Common myeloid progenitor, CD34-positive (primary cell): ENCODE measurements around the gene ETNK1.
A peak's percentile ranks its signal among the peaks of the same experiment; 100 is the strongest.
"Not testable (repeated sequence)": the region's sequence is repeated elsewhere in the genome, so short reads cannot be mapped to it uniquely, and the experiment has no call there.

Source experiments
- CTCF ChIA-PET: fragments of 350-600 bp; sonication (Branson Sonifier 250); formaldehyde crosslinking; loops from one replicate; lab custom pipeline; 2021; ENCODE audit warnings: antibody characterized with exemption; lab: Charles Lee
- POLR2A ChIA-PET: fragments of 350-600 bp; sonication (Branson Sonifier 250); formaldehyde crosslinking; loops from one replicate; lab custom pipeline; 2021; ENCODE audit warnings: antibody characterized with exemption; lab: Charles Lee
- DNase-seq, 3 donors: peaks; one replicate each; pipeline versions ENCODE4 v3.0.0 to v3.0.0-alpha.2; 2013
- H3K27ac ChIP-seq, 2 experiments: 1 replicate in 1 of 2; 2 replicates in 1 of 2; pipeline ENCODE4 v1.7.0; 2013; ENCODE audit warnings: inconsistent platforms in 2 of 2, low read length in 2 of 2, mild to moderate bottlenecking in 2 of 2, low read depth in 1 of 2, moderate library complexity in 1 of 2; ENCODE audit not compliant: severe bottlenecking in 2 of 2, insufficient read depth in 1 of 2, poor library complexity in 1 of 2
- H3K27me3 ChIP-seq, 5 experiments: replicated peaks in 2 of 5; 1 replicate in 3 of 5; 2 replicates in 2 of 5; pipeline versions ENCODE4 v1.6.1 to v1.7.0; 2013; ENCODE audit warnings: low read length in 4 of 5, mild to moderate bottlenecking in 2 of 5, moderate library complexity in 2 of 5, inconsistent platforms in 1 of 5; ENCODE audit not compliant: insufficient read depth in 5 of 5, control insufficient read depth in 4 of 5
- H3K36me3 ChIP-seq, 4 experiments: 1 replicate in 2 of 4; 2 replicates in 2 of 4; pipeline versions ENCODE4 v1.6.1 to v1.7.0; 2013; ENCODE audit warnings: low read length in 3 of 4, control low read depth in 1 of 4, mild to moderate bottlenecking in 1 of 4; ENCODE audit not compliant: control insufficient read depth in 4 of 4, insufficient read depth in 4 of 4
- H3K4me1 ChIP-seq, 4 experiments: 1 replicate in 3 of 4; 2 replicates in 1 of 4; pipeline versions ENCODE4 v1.6.1 to v1.7.1; 2013; ENCODE audit warnings: low read length in 3 of 4, mild to moderate bottlenecking in 3 of 4, control low read depth in 1 of 4, inconsistent platforms in 1 of 4, moderate library complexity in 1 of 4; ENCODE audit not compliant: control insufficient read depth in 4 of 4, insufficient read depth in 4 of 4; ENCODE audit errors: control extremely low read depth in 1 of 4
- H3K4me3 ChIP-seq, 7 experiments: 1 replicate in 4 of 7; 2 replicates in 3 of 7; pipeline versions ENCODE4 v1.5.1 to v1.7.0; 2013; ENCODE audit warnings: mild to moderate bottlenecking in 7 of 7, low read length in 6 of 7, moderate library complexity in 6 of 7, inconsistent platforms in 2 of 7, low read depth in 2 of 7, control low read depth in 1 of 7; ENCODE audit not compliant: insufficient read depth in 4 of 7, control insufficient read depth in 1 of 7; ENCODE audit errors: extremely low read depth in 1 of 7
- H3K9me3 ChIP-seq, 5 experiments: 1 replicate in 4 of 5; 2 replicates in 1 of 5; pipeline versions ENCODE4 v1.6.1 to v1.7.1; 2013; ENCODE audit warnings: low read length in 4 of 5, mild to moderate bottlenecking in 2 of 5, inconsistent platforms in 1 of 5, low read depth in 1 of 5, moderate library complexity in 1 of 5; ENCODE audit not compliant: control insufficient read depth in 4 of 5, insufficient read depth in 2 of 5; ENCODE audit errors: control extremely low read depth in 1 of 5
- WGBS: methylation state at CpG from one replicate; pipeline ENCODE4 v1.1.5; 2013; ENCODE audit not compliant: insufficient coverage; 5-methylcytosine and 5-hydroxymethylcytosine counted together

Gene ETNK1

GRCh38 chr12:22593864-22594263, 31.1 kb upstream of the ETNK1 start:
- no peaks in the 10 kb centered on the region for H3K27me3 ChIP-seq
- no peaks in the 10 kb centered on the region for H3K36me3 ChIP-seq
- no peaks in the 10 kb centered on the region for H3K9me3 ChIP-seq
- H3K4me1 ChIP-seq = no peaks in the 10 kb centered on the region
- no peak overlapping the region for H3K27ac ChIP-seq
- ChIA-PET CTCF (interaction anchor here (1.5 kb wide), 1 partner anchor 13 kb away, joined by 3 read pairs; no protein-coding TSS in a partner anchor), POLR2A (no interaction called here)
- DNase-seq = no peak
- no peak overlapping the region for H3K4me3 ChIP-seq

GRCh38 chr12:22597539-22597938, 27.4 kb upstream of the ETNK1 start:
- 100% methylated on average over 2 of the region's 6 CpGs for WGBS
- H3K27me3 ChIP-seq, DNase-seq, H3K9me3 ChIP-seq, H3K27ac ChIP-seq, POLR2A ChIA-PET, H3K36me3 ChIP-seq, CTCF ChIA-PET, H3K4me1 ChIP-seq, H3K4me3 ChIP-seq: not testable (repeated sequence)

GRCh38 chr12:22598141-22598762, 26.7 kb upstream of the ETNK1 start:
- ChIA-PET CTCF (no interaction called here), POLR2A (interaction anchor here (0.5 kb wide), 1 partner anchor 17 kb away, joined by 7 read pairs; no protein-coding TSS in a partner anchor)
- Histone ChIP-seq H3K36me3 (no peaks in the 10 kb centered on the region), H3K27ac (no peak overlapping the region), H3K27me3 (no peaks in the 10 kb centered on the region), H3K4me1 (no peaks in the 10 kb centered on the region), H3K9me3 (peaks cover 0 to 6% (median 4%) of the 10 kb centered on the region in 5 experiments), H3K4me3 (no peak overlapping the region)
- WGBS = 85% methylated on average over 2 of the region's 2 CpGs
- no peak for DNase-seq

GRCh38 chr12:22598763-22599161, 26.2 kb upstream of the ETNK1 start:
- Histone ChIP-seq H3K27me3 (no peaks in the 10 kb centered on the region), H3K9me3 (peaks cover 0 to 6% (median 4%) of the 10 kb centered on the region in 5 experiments), H3K4me3 (no peak overlapping the region), H3K36me3 (no peaks in the 10 kb centered on the region), H3K4me1 (no peaks in the 10 kb centered on the region), H3K27ac (no peak overlapping the region)
- CTCF ChIA-PET = no interaction called here
- WGBS = 90% methylated on average over 2 of the region's 4 CpGs
- POLR2A ChIA-PET = no interaction called here
- no peak for DNase-seq

GRCh38 chr12:22600181-22600580, 24.8 kb upstream of the ETNK1 start:
- H3K27ac ChIP-seq = no peak overlapping the region
- POLR2A ChIA-PET = no interaction called here
- no peak for DNase-seq
- CTCF ChIA-PET = no interaction called here
- H3K9me3 ChIP-seq = peaks cover 0 to 6% (median 4%) of the 10 kb centered on the region in 5 experiments
- no peaks in the 10 kb centered on the region for H3K36me3 ChIP-seq
- H3K4me1 ChIP-seq = no peaks in the 10 kb centered on the region
- H3K27me3 ChIP-seq = no peaks in the 10 kb centered on the region
- H3K4me3 ChIP-seq = no peak overlapping the region
- WGBS = 100% methylated on average over 1 of the region's 4 CpGs

GRCh38 chr12:22609501-22609900, 15.5 kb upstream of the ETNK1 start:
- Histone ChIP-seq H3K27ac (no peak overlapping the region), H3K9me3 (peaks cover 0 to 17% (median 3%) of the 10 kb centered on the region in 5 experiments), H3K36me3 (no peaks in the 10 kb centered on the region), H3K4me3 (no peak overlapping the region), H3K27me3 (no peaks in the 10 kb centered on the region), H3K4me1 (no peaks in the 10 kb centered on the region)
- 95% methylated on average over 2 of the region's 4 CpGs for WGBS
- no peak for DNase-seq
- CTCF ChIA-PET = no interaction called here
- POLR2A ChIA-PET = no interaction called here

GRCh38 chr12:22610131-22610530, 14.8 kb upstream of the ETNK1 start:
- ChIA-PET CTCF (no interaction called here), POLR2A (no interaction called here)
- Histone ChIP-seq H3K27me3 (no peaks in the 10 kb centered on the region), H3K36me3 (no peaks in the 10 kb centered on the region), H3K27ac (no peak overlapping the region), H3K4me1 (no peaks in the 10 kb centered on the region), H3K4me3 (no peak overlapping the region), H3K9me3 (peaks cover 0 to 17% (median 6%) of the 10 kb centered on the region in 5 experiments)
- no CpG with 5 or more reads among the region's 3 CpGs for WGBS
- DNase-seq = peak in 2 of 3 donors; percentile 45 to 47
